Articular chondrocyte of knee joint (primary cell): Measurements from ENCODE around the gene ZNF793. TPM values are rescaled to one million over a fixed set of nuclear protein-coding genes. Genes with fewer than 3 reads are reported as not detected.

ENCODE experiments used
- total RNA-seq: library from RNA; depleted of rRNA; stranded (reverse); fragments of >200 nt; gene quantifications from 2 replicates; pipeline ENCODE4 v1.2.3, GENCODE V29; 2012

Gene ZNF793
- 4.7 and 6.3 TPM in 2 replicates for total RNA-seq

GRCh38 chr19:37506387-37507166, at the start of gene ZNF793:
ZNF793 (plus strand) TSS chr19:37506939; CDS start chr19:37523440, 16,501 bp downstream.

GRCh38 chr19:37466798-37467607, 39.7 kb upstream of the ZNF793 start, which contains the start of gene ZNF569:
ZNF569 (minus strand) TSS chr19:37467444; CDS start chr19:37444921, 22,523 bp downstream.

GRCh38 chr19:37468961-37469777, 37.6 kb upstream of the ZNF793 start, which contains the start of gene ZNF570:
ZNF570 (plus strand) TSS chr19:37469356; CDS start chr19:37470355, 999 bp downstream.

Other genes starting within 250 kb of the ZNF793 start
- gene ZNF527, start 135.8 kb upstream of the ZNF793 start, total RNA-seq = 7.3 and 10.2 TPM in 2 replicates
- 7.6 and 8.6 TPM in 2 replicates for gene ZNF569, start 39.5 kb upstream of the ZNF793 start, total RNA-seq
- gene ZNF570, start 37.6 kb upstream of the ZNF793 start, total RNA-seq = 12.3 and 14.3 TPM in 2 replicates
- 5.2 and 5.6 TPM in 2 replicates for gene ZNF571, start 87.9 kb downstream of the ZNF793 start, total RNA-seq
- gene ZNF540, start 87.9 kb downstream of the ZNF793 start, total RNA-seq = 1.2 and 1.4 TPM in 2 replicates
- gene ZFP30, start 148.5 kb downstream of the ZNF793 start, total RNA-seq = 18.9 and 22.7 TPM in 2 replicates
- gene ZNF607, start 212.8 kb downstream of the ZNF793 start, total RNA-seq = 4.3 and 6.8 TPM in 2 replicates